H9 (cell line): ENCODE data around the gene PPFIBP2. TPM values are rescaled to one million over a fixed set of nuclear protein-coding genes. Genes with fewer than 3 reads are reported as not detected.

ENCODE experiments used
- DNase-seq: peaks from one replicate; pipeline ENCODE4 v3.0.0-alpha.2; 2017
- H2AFZ ChIP-seq: one replicate; pipeline ENCODE4 v1.6.1; 2013; ENCODE audit warnings: mild to moderate bottlenecking, low read length, control low read depth, moderate library complexity
- H2AK5ac ChIP-seq: 2 replicates; pipeline ENCODE4 v1.6.1; 2013; ENCODE audit warnings: low read length, control low read depth, mixed read lengths; ENCODE audit not compliant: insufficient read length
- H2BK120ac ChIP-seq: one replicate; pipeline ENCODE4 v1.6.1; 2013; ENCODE audit warnings: low read depth, mild to moderate bottlenecking, low read length, control low read depth, inconsistent platforms; ENCODE audit not compliant: poor library complexity, severe bottlenecking
- H2BK12ac ChIP-seq: 2 replicates; pipeline ENCODE4 v1.6.1; 2013; ENCODE audit warnings: low read length, control low read depth, mixed read lengths, low read depth; ENCODE audit not compliant: insufficient read length
- H2BK15ac ChIP-seq: 2 replicates; pipeline ENCODE4 v1.6.1; 2013; ENCODE audit warnings: low read depth, low read length, control low read depth
- H2BK20ac ChIP-seq: one replicate; pipeline ENCODE4 v1.6.1; 2013; ENCODE audit warnings: low read depth, mild to moderate bottlenecking, low read length, control low read depth, inconsistent platforms; ENCODE audit not compliant: poor library complexity, severe bottlenecking
- H2BK5ac ChIP-seq: 2 replicates; pipeline ENCODE4 v1.6.1; 2013; ENCODE audit warnings: low read length, control low read depth, mixed read lengths; ENCODE audit not compliant: insufficient read length
- H3K14ac ChIP-seq: 2 replicates; pipeline ENCODE4 v1.6.1; 2013; ENCODE audit warnings: low read length, control low read depth; ENCODE audit not compliant: insufficient read depth
- H3K18ac ChIP-seq: 2 replicates; pipeline ENCODE4 v1.6.1; 2013; ENCODE audit warnings: low read depth, mild to moderate bottlenecking, mixed read lengths, low read length, control low read depth; ENCODE audit not compliant: insufficient read length
- H3K23ac ChIP-seq: 2 replicates; pipeline ENCODE4 v1.6.1; 2013; ENCODE audit warnings: low read length, control low read depth, mixed read lengths, low read depth; ENCODE audit not compliant: insufficient read length
- H3K23me2 ChIP-seq: 2 replicates; pipeline ENCODE4 v1.6.1; 2013; ENCODE audit warnings: low read depth, mild to moderate bottlenecking, mixed read lengths, low read length, control low read depth; ENCODE audit not compliant: insufficient read length, poor library complexity, severe bottlenecking
- H3K27ac ChIP-seq: 2 replicates; pipeline ENCODE4 v1.5.1; 2013; ENCODE audit warnings: low read length, control low read depth, mixed read lengths, low read depth; ENCODE audit not compliant: insufficient read length
- H3K27me3 ChIP-seq: 2 replicates; pipeline ENCODE4 v1.6.1; 2013; ENCODE audit warnings: low read length, control low read depth, inconsistent platforms; ENCODE audit not compliant: insufficient read depth
- H3K4ac ChIP-seq: 2 replicates; pipeline ENCODE4 v1.6.1; 2013; ENCODE audit warnings: low read depth, mild to moderate bottlenecking, control low read depth, inconsistent platforms, low read length, moderate library complexity
- H3K4me1 ChIP-seq: 2 replicates; pipeline ENCODE4 v1.6.1; 2013; ENCODE audit warnings: low read length, control low read depth, inconsistent platforms; ENCODE audit not compliant: insufficient read depth
- H3K4me2 ChIP-seq: 2 replicates; pipeline ENCODE4 v1.6.1; 2013; ENCODE audit warnings: low read length, control low read depth, mixed read lengths; ENCODE audit not compliant: insufficient read length, insufficient read depth
- H3K56ac ChIP-seq: 2 replicates; pipeline ENCODE4 v1.6.1; 2013; ENCODE audit warnings: low read depth, mild to moderate bottlenecking, mixed read lengths, low read length, control low read depth; ENCODE audit not compliant: insufficient read length
- H3K79me1 ChIP-seq: 2 replicates; pipeline ENCODE4 v1.6.1; 2013; ENCODE audit warnings: low read depth, mild to moderate bottlenecking, moderate library complexity, low read length, control low read depth, inconsistent platforms; ENCODE audit not compliant: insufficient read depth, poor library complexity, severe bottlenecking
- H3K79me2 ChIP-seq: 2 replicates; pipeline ENCODE4 v1.6.1; 2013; ENCODE audit warnings: low read length, control low read depth, inconsistent platforms; ENCODE audit not compliant: insufficient read depth
- H3K9ac ChIP-seq: 2 replicates; pipeline ENCODE4 v1.6.1; 2013; ENCODE audit warnings: low read length, control low read depth, mixed read lengths; ENCODE audit not compliant: insufficient read length; ENCODE audit errors: extremely low read depth
- H3K9me3 ChIP-seq: one replicate; pipeline ENCODE4 v1.6.1; 2013; ENCODE audit warnings: low read depth, low read length, inconsistent platforms; ENCODE audit not compliant: control insufficient read depth
- H3T11ph ChIP-seq: one replicate; pipeline ENCODE4 v1.6.1; 2013; ENCODE audit warnings: mild to moderate bottlenecking, low read length, control low read depth, inconsistent platforms
- H4K20me1 ChIP-seq: one replicate; pipeline ENCODE4 v1.6.1; 2013; ENCODE audit not compliant: control insufficient read depth, insufficient read length, insufficient read depth
- H4K5ac ChIP-seq: 2 replicates; pipeline ENCODE4 v1.6.1; 2013; ENCODE audit warnings: low read depth, mild to moderate bottlenecking, mixed read lengths, low read length, control low read depth; ENCODE audit not compliant: insufficient read length
- H4K8ac ChIP-seq: replicated peaks from 2 replicates; pipeline ENCODE4 v1.6.1; 2013; ENCODE audit warnings: low read length, control low read depth, mixed read lengths, low read depth; ENCODE audit not compliant: insufficient read length
- H4K91ac ChIP-seq: 2 replicates; pipeline ENCODE4 v1.6.1; 2013; ENCODE audit warnings: low read depth, mild to moderate bottlenecking, moderate library complexity, mixed read lengths, low read length, control low read depth; ENCODE audit not compliant: insufficient read length
- H3K27ac Mint-ChIP-seq, 3 experiments: 2 replicates in 2 of 3; 3 replicates in 1 of 3; pipeline ENCODE4 v1.8.0; 2020 to 2021; ENCODE audit warnings: mixed read lengths in 3 of 3, mild to moderate bottlenecking in 1 of 3, moderate library complexity in 1 of 3
- H3K27me3 Mint-ChIP-seq: 2 replicates; pipeline ENCODE4 v1.8.0; 2021; ENCODE audit warnings: low read depth, mild to moderate bottlenecking, moderate library complexity, mixed read lengths
- H3K36me3 Mint-ChIP-seq, 3 experiments: 2 replicates in 2 of 3; 3 replicates in 1 of 3; pipeline ENCODE4 v1.8.0; 2020 to 2021; ENCODE audit warnings: low read depth in 3 of 3, mixed read lengths in 3 of 3; ENCODE audit not compliant: insufficient read depth in 1 of 3
- H3K4me1 Mint-ChIP-seq, 2 experiments: 2 replicates each; pipeline ENCODE4 v1.8.0; 2020; ENCODE audit warnings: mixed read lengths in 2 of 2
- H3K4me3 Mint-ChIP-seq, 2 experiments: 2 replicates in 1 of 2; 3 replicates in 1 of 2; pipeline ENCODE4 v1.8.0; 2020 to 2021; ENCODE audit warnings: mild to moderate bottlenecking in 2 of 2, mixed read lengths in 2 of 2, moderate library complexity in 1 of 2
- H3K9me3 Mint-ChIP-seq, 2 experiments: 2 replicates in 1 of 2; 3 replicates in 1 of 2; pipeline ENCODE4 v1.8.0; 2020; ENCODE audit warnings: mild to moderate bottlenecking in 2 of 2, mixed read lengths in 2 of 2, moderate library complexity in 1 of 2
- WGBS: extraction: QIAGEN DNeasy Blood & Tissue Kit; methylation state at CpG from one replicate; pipeline ENCODE4 v1.1.7; 2013; ENCODE audit warnings: missing lambda C conversion rate, low lambda C conversion rate, mixed read lengths; ENCODE audit not compliant: insufficient read length; ENCODE audit errors: extremely low coverage; 5-methylcytosine and 5-hydroxymethylcytosine counted together
- total RNA-seq: library from RNA; stranded (reverse); gene quantifications from 2 replicates; pipeline ENCODE4 v1.2.1, GENCODE V29; 2021
- TF ChIP-seq, protein P1 (sequence below): fragments of 200-600 bp; sonication (generic); conservative IDR thresholded peaks from 3 replicates; pipeline ENCODE4 v1.8.0; 2021; ENCODE audit warnings: antibody characterized with exemption, mild to moderate bottlenecking

PPFIBP2 gene
- total RNA-seq, 1 experiment from 2014 or later, result 8.3 TPM

DNA sequence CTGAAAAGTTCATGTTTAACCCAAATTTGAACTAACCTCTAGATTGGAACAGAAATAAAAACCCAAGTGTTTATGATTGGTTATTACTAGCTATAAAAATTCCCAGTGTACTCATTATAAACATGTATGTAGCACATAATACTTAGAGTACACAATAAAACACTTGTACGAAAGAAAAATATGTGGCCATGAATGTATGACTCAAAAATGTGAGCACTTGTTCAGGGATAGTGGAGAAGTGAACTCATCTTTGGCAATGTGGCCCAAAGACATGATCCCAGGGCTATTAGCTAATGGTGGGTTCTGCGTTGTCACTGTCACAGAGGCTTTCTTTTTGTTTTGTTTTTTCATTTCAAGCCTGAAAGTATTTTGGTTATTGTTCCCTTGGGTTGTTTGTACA lies 72.0 kb downstream of the PPFIBP2 start:
- no peak overlapping the region for H2BK20ac ChIP-seq
- H3K4me1 Mint-ChIP-seq, result peaks cover 12 to 25% of the 10 kb centered on the region in 2 experiments
- H4K20me1 ChIP-seq, result no peaks in the 10 kb centered on the region
- H2BK120ac ChIP-seq, result no peak overlapping the region
- no peak overlapping the region for H3K56ac ChIP-seq
- no peak overlapping the region for H2BK12ac ChIP-seq
- H3K79me2 ChIP-seq, result no peaks in the 10 kb centered on the region
- no peak overlapping the region for H3K18ac ChIP-seq
- H3K27me3 ChIP-seq, result no peaks in the 10 kb centered on the region
- no peak overlapping the region for H4K8ac ChIP-seq
- no peak overlapping the region for H2AFZ ChIP-seq
- no peak overlapping the region for H3K27ac ChIP-seq
- H3K36me3 Mint-ChIP-seq, result peaks cover 0 to 4% (median 2%) of the 10 kb centered on the region in 3 experiments; a peak in 2 of 7 replicates
- no peak for DNase-seq
- H2BK15ac ChIP-seq, result no peak overlapping the region
- no peaks in the 10 kb centered on the region for H3K79me1 ChIP-seq
- H3K9me3 ChIP-seq, result no peaks in the 10 kb centered on the region
- peaks cover 2% of the 10 kb centered on the region; the same call in 1 of the 2 replicates for H3K4me1 ChIP-seq
- no peak overlapping the region for H4K5ac ChIP-seq
- H3K23me2 ChIP-seq, result no peaks in the 10 kb centered on the region
- no CpG with 5 or more reads among the region's 2 CpGs for WGBS
- no peak overlapping the region for H3K9ac ChIP-seq
- no peak overlapping the region for H3K27ac Mint-ChIP-seq
- H3K27me3 Mint-ChIP-seq, result no peaks in the 10 kb centered on the region; the same call in 1 of the 2 replicates
- no peak overlapping the region for H3K23ac ChIP-seq
- H2BK5ac ChIP-seq, result no peak overlapping the region
- no peak overlapping the region for H3K4ac ChIP-seq
- H4K91ac ChIP-seq, result no peak overlapping the region
- H3K4me2 ChIP-seq, result no peak overlapping the region
- no peaks in the 10 kb centered on the region for H3K9me3 Mint-ChIP-seq
- no peak overlapping the region for H3K4me3 Mint-ChIP-seq
- no peak overlapping the region for H2AK5ac ChIP-seq
- no peak overlapping the region for H3K14ac ChIP-seq
- H3T11ph ChIP-seq, result no peak overlapping the region
- TF ChIP-seq, protein P1, sequence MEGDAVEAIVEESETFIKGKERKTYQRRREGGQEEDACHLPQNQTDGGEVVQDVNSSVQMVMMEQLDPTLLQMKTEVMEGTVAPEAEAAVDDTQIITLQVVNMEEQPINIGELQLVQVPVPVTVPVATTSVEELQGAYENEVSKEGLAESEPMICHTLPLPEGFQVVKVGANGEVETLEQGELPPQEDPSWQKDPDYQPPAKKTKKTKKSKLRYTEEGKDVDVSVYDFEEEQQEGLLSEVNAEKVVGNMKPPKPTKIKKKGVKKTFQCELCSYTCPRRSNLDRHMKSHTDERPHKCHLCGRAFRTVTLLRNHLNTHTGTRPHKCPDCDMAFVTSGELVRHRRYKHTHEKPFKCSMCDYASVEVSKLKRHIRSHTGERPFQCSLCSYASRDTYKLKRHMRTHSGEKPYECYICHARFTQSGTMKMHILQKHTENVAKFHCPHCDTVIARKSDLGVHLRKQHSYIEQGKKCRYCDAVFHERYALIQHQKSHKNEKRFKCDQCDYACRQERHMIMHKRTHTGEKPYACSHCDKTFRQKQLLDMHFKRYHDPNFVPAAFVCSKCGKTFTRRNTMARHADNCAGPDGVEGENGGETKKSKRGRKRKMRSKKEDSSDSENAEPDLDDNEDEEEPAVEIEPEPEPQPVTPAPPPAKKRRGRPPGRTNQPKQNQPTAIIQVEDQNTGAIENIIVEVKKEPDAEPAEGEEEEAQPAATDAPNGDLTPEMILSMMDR, result no peak
